ENCODE data around the gene FAM210A.
A peak's percentile ranks its signal among the peaks of the same experiment; 100 is the strongest.

The FAM210A gene

GRCh38 chr18:13672657-13673056 is 53.7 kb downstream of the FAM210A start:
- H2AFZ ChIP-seq (ENCODE audit: low read length, unreplicated experiment) = no peak overlapping the region
- no peak overlapping the region for H3K4me3 ChIP-seq (ENCODE audit: low read depth, low read length)
- H3K36me3 ChIP-seq (ENCODE audit: insufficient read depth, low read length) = peaks cover 7% of the 10 kb centered on the region
- 0 out of 2 replicates have a peak overlapping the region, but pooled peaks have one; percentile 32 for H3K27ac ChIP-seq (ENCODE audit: low read depth, low read length)
- H3K4me1 ChIP-seq (ENCODE audit: control insufficient read depth, insufficient read depth, low read length, unreplicated experiment) = no peaks in the 10 kb centered on the region
- H3K27me3 ChIP-seq (ENCODE audit: insufficient read depth, low read length) = no peaks in the 10 kb centered on the region
- H3K79me2 ChIP-seq (ENCODE audit: control insufficient read depth, insufficient read depth, low read length, unreplicated experiment) = peaks cover 3% of the 10 kb centered on the region

- Histone ChIP-seq H3K36me3 (ENCODE audit: insufficient read depth, low read length) (peaks cover 14% of the 10 kb centered on the region), H3K27ac (ENCODE audit: low read depth, low read length) (no peak overlapping the region), H3K4me3 (ENCODE audit: low read depth, low read length) (no peak overlapping the region), H3K4me1 (ENCODE audit: control insufficient read depth, insufficient read depth, low read length, unreplicated experiment) (no peaks in the 10 kb centered on the region), H3K27me3 (ENCODE audit: insufficient read depth, low read length) (no peaks in the 10 kb centered on the region), H3K79me2 (ENCODE audit: control insufficient read depth, insufficient read depth, low read length, unreplicated experiment) (no peaks in the 10 kb centered on the region), H2AFZ (ENCODE audit: low read length, unreplicated experiment) (no peak overlapping the region)
Measured at GRCh38 chr18:13661779-13662256, 64.5 kb downstream of the FAM210A start.

GRCh38 chr18:13661051-13661778 is 65.1 kb downstream of the FAM210A start:
- no peaks in the 10 kb centered on the region for H3K79me2 ChIP-seq (ENCODE audit: control insufficient read depth, insufficient read depth, low read length, unreplicated experiment)
- no peaks in the 10 kb centered on the region for H3K4me1 ChIP-seq (ENCODE audit: control insufficient read depth, insufficient read depth, low read length, unreplicated experiment)
- H3K27me3 ChIP-seq (ENCODE audit: insufficient read depth, low read length) = no peaks in the 10 kb centered on the region
- H3K4me3 ChIP-seq (ENCODE audit: low read depth, low read length) = no peak overlapping the region
- H3K27ac ChIP-seq (ENCODE audit: low read depth, low read length) = no peak overlapping the region
- H2AFZ ChIP-seq (ENCODE audit: low read length, unreplicated experiment) = no peak overlapping the region
- peaks cover 11% of the 10 kb centered on the region for H3K36me3 ChIP-seq (ENCODE audit: insufficient read depth, low read length)

- Histone ChIP-seq H3K4me3 (ENCODE audit: low read depth, low read length) (no peak overlapping the region), H3K27ac (ENCODE audit: low read depth, low read length) (no peak overlapping the region), H3K79me2 (ENCODE audit: control insufficient read depth, insufficient read depth, low read length, unreplicated experiment) (no peaks in the 10 kb centered on the region), H3K4me1 (ENCODE audit: control insufficient read depth, insufficient read depth, low read length, unreplicated experiment) (no peaks in the 10 kb centered on the region), H3K36me3 (ENCODE audit: insufficient read depth, low read length) (peaks cover 4% of the 10 kb centered on the region), H3K27me3 (ENCODE audit: insufficient read depth, low read length) (no peaks in the 10 kb centered on the region), H2AFZ (ENCODE audit: low read length, unreplicated experiment) (no peak overlapping the region)
Measured at GRCh38 chr18:13660510-13660909, 65.8 kb downstream of the FAM210A start.

GRCh38 chr18:13658436-13659204 is 67.7 kb downstream of the FAM210A start:
- peaks cover 2% of the 10 kb centered on the region; the same call in 1 of the 2 replicates for H3K36me3 ChIP-seq (ENCODE audit: insufficient read depth, low read length)
- H3K27ac ChIP-seq (ENCODE audit: low read depth, low read length) = no peak overlapping the region
- no peaks in the 10 kb centered on the region for H3K4me1 ChIP-seq (ENCODE audit: control insufficient read depth, insufficient read depth, low read length, unreplicated experiment)
- H3K27me3 ChIP-seq (ENCODE audit: insufficient read depth, low read length) = no peaks in the 10 kb centered on the region
- no peak overlapping the region for H3K4me3 ChIP-seq (ENCODE audit: low read depth, low read length)
- no peak overlapping the region for H2AFZ ChIP-seq (ENCODE audit: low read length, unreplicated experiment)
- no peaks in the 10 kb centered on the region for H3K79me2 ChIP-seq (ENCODE audit: control insufficient read depth, insufficient read depth, low read length, unreplicated experiment)

GRCh38 chr18:13657974-13658373 is 68.4 kb downstream of the FAM210A start:
- Histone ChIP-seq H3K36me3 (ENCODE audit: insufficient read depth, low read length) (0 out of 2 replicates have a peak, but pooled peaks cover 2% of the 10 kb centered on the region), H3K27ac (ENCODE audit: low read depth, low read length) (no peak overlapping the region), H3K4me3 (ENCODE audit: low read depth, low read length) (no peak overlapping the region), H3K27me3 (ENCODE audit: insufficient read depth, low read length) (no peaks in the 10 kb centered on the region), H3K79me2 (ENCODE audit: control insufficient read depth, insufficient read depth, low read length, unreplicated experiment) (no peaks in the 10 kb centered on the region), H2AFZ (ENCODE audit: low read length, unreplicated experiment) (no peak overlapping the region), H3K4me1 (ENCODE audit: control insufficient read depth, insufficient read depth, low read length, unreplicated experiment) (no peaks in the 10 kb centered on the region)

- H2AFZ ChIP-seq (ENCODE audit: low read length, unreplicated experiment) = no peak overlapping the region
- H3K36me3 ChIP-seq (ENCODE audit: insufficient read depth, low read length) = no peaks in the 10 kb centered on the region
- no peaks in the 10 kb centered on the region for H3K4me1 ChIP-seq (ENCODE audit: control insufficient read depth, insufficient read depth, low read length, unreplicated experiment)
- peaks cover 17% of the 10 kb centered on the region; the same call in 1 of the 2 replicates for H3K27me3 ChIP-seq (ENCODE audit: insufficient read depth, low read length)
- H3K4me3 ChIP-seq (ENCODE audit: low read depth, low read length) = no peak overlapping the region
- no peak overlapping the region for H3K27ac ChIP-seq (ENCODE audit: low read depth, low read length)
- no peaks in the 10 kb centered on the region for H3K79me2 ChIP-seq (ENCODE audit: control insufficient read depth, insufficient read depth, low read length, unreplicated experiment)
Measured at GRCh38 chr18:13653746-13654433, 72.5 kb downstream of the FAM210A start.

GRCh38 chr18:13649397-13650390 is 76.7 kb downstream of the FAM210A start:
- no peaks in the 10 kb centered on the region for H3K4me1 ChIP-seq (ENCODE audit: control insufficient read depth, insufficient read depth, low read length, unreplicated experiment)
- no peak overlapping the region for H2AFZ ChIP-seq (ENCODE audit: low read length, unreplicated experiment)
- H3K27ac ChIP-seq (ENCODE audit: low read depth, low read length) = no peak overlapping the region
- H3K36me3 ChIP-seq (ENCODE audit: insufficient read depth, low read length) = no peaks in the 10 kb centered on the region
- H3K4me3 ChIP-seq (ENCODE audit: low read depth, low read length) = no peak overlapping the region
- no peaks in the 10 kb centered on the region for H3K79me2 ChIP-seq (ENCODE audit: control insufficient read depth, insufficient read depth, low read length, unreplicated experiment)
- H3K27me3 ChIP-seq (ENCODE audit: insufficient read depth, low read length) = peaks cover 48% of the 10 kb centered on the region

- Histone ChIP-seq H3K4me3 (ENCODE audit: low read depth, low read length) (no peak overlapping the region), H3K27me3 (ENCODE audit: insufficient read depth, low read length) (peaks cover 48% of the 10 kb centered on the region), H3K79me2 (ENCODE audit: control insufficient read depth, insufficient read depth, low read length, unreplicated experiment) (no peaks in the 10 kb centered on the region), H3K36me3 (ENCODE audit: insufficient read depth, low read length) (no peaks in the 10 kb centered on the region), H3K27ac (ENCODE audit: low read depth, low read length) (no peak overlapping the region), H3K4me1 (ENCODE audit: control insufficient read depth, insufficient read depth, low read length, unreplicated experiment) (no peaks in the 10 kb centered on the region), H2AFZ (ENCODE audit: low read length, unreplicated experiment) (no peak overlapping the region)
Measured at GRCh38 chr18:13647761-13648160, 78.6 kb downstream of the FAM210A start.

GRCh38 chr18:13646633-13647032 is 79.7 kb downstream of the FAM210A start:
- Histone ChIP-seq H2AFZ (ENCODE audit: low read length, unreplicated experiment) (no peak overlapping the region), H3K36me3 (ENCODE audit: insufficient read depth, low read length) (no peaks in the 10 kb centered on the region), H3K4me1 (ENCODE audit: control insufficient read depth, insufficient read depth, low read length, unreplicated experiment) (no peaks in the 10 kb centered on the region), H3K27ac (ENCODE audit: low read depth, low read length) (no peak overlapping the region), H3K4me3 (ENCODE audit: low read depth, low read length) (no peak overlapping the region), H3K79me2 (ENCODE audit: control insufficient read depth, insufficient read depth, low read length, unreplicated experiment) (no peaks in the 10 kb centered on the region), H3K27me3 (ENCODE audit: insufficient read depth, low read length) (peaks cover 57% of the 10 kb centered on the region)

Measured in ACC112 (cell line).